DND-41 (cell line): ENCODE results near the gene OR2B6.

Source experiments
- EZH2 ChIP-seq: IDR thresholded peaks from 3 replicates; pipeline ENCODE4 v1.6.1; 2012; ENCODE audit warnings: borderline replicate concordance, low read depth, mild to moderate bottlenecking, moderate library complexity, low read length, inconsistent platforms; ENCODE audit not compliant: severe bottlenecking
- TF ChIP-seq, protein P1 (sequence below): IDR thresholded peaks from 2 replicates; pipeline ENCODE4 v1.5.1; 2012; ENCODE audit warnings: borderline replicate concordance, low read length, moderate library complexity, mild to moderate bottlenecking; ENCODE audit not compliant: poor library complexity, severe bottlenecking; ENCODE audit errors: extremely low read depth

DNA sequence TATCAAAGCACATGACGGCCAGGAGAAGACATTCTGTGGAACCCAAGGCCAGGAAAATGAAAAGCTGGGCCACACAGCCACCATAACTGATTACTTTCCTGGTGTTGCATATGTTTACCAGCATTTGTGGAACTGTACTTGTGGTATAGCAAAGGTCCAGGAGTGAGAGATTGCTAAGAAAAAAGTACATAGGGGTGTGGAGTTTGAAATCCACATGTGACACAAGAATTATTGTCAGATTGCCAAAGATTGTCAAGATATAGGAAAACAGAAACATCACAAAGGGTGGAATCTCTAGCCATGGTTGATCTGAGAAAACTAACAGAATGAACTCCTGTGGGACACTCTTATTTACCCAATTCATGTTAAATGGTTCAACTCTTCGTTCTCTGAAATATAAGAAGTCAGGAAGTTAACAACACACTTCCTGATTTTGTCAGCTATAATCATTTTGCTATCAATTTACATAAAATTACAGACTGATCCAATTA lies 45.0 kb upstream of the OR2B6 start, which contains the start of gene OR2B2:
- TF ChIP-seq, protein P1, sequence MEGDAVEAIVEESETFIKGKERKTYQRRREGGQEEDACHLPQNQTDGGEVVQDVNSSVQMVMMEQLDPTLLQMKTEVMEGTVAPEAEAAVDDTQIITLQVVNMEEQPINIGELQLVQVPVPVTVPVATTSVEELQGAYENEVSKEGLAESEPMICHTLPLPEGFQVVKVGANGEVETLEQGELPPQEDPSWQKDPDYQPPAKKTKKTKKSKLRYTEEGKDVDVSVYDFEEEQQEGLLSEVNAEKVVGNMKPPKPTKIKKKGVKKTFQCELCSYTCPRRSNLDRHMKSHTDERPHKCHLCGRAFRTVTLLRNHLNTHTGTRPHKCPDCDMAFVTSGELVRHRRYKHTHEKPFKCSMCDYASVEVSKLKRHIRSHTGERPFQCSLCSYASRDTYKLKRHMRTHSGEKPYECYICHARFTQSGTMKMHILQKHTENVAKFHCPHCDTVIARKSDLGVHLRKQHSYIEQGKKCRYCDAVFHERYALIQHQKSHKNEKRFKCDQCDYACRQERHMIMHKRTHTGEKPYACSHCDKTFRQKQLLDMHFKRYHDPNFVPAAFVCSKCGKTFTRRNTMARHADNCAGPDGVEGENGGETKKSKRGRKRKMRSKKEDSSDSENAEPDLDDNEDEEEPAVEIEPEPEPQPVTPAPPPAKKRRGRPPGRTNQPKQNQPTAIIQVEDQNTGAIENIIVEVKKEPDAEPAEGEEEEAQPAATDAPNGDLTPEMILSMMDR, result no peak
- TF ChIP-seq EZH2, result no peak
